ENCODE data around the gene SETBP1.

DNA sequence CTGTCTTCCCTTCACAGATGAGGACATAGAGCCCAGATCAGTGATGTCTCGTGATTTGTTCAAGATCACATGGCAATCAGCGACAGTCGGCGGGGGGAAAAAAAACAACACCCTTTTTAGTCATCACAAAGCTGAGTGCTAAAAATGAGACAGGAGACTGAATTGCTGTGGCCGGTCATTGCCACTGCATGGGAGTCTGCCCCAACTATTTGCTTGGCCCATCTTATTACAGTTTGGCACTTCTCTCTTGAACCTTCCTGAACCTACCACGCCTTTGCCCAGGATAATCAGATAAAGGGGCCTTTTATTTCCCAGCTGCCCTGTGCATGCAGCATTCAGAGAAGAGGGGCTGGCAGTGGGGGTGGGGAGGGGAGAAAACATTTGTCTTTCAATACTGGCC, 42.7 kb downstream of the SETBP1 start:
- TF ChIP-seq, protein P1, sequence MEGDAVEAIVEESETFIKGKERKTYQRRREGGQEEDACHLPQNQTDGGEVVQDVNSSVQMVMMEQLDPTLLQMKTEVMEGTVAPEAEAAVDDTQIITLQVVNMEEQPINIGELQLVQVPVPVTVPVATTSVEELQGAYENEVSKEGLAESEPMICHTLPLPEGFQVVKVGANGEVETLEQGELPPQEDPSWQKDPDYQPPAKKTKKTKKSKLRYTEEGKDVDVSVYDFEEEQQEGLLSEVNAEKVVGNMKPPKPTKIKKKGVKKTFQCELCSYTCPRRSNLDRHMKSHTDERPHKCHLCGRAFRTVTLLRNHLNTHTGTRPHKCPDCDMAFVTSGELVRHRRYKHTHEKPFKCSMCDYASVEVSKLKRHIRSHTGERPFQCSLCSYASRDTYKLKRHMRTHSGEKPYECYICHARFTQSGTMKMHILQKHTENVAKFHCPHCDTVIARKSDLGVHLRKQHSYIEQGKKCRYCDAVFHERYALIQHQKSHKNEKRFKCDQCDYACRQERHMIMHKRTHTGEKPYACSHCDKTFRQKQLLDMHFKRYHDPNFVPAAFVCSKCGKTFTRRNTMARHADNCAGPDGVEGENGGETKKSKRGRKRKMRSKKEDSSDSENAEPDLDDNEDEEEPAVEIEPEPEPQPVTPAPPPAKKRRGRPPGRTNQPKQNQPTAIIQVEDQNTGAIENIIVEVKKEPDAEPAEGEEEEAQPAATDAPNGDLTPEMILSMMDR (conservative IDR thresholded peaks at IDR 0.05; ENCODE audit: low read depth, low read length), result no peak
- no peak for TF ChIP-seq POLR2A (IDR thresholded peaks at IDR 0.05; ENCODE audit: low read depth, low read length)
- no peak for TF ChIP-seq FOS (IDR thresholded peaks at IDR 0.05; ENCODE audit: low read depth, low read length)
- no peak for TF ChIP-seq RCOR1 (IDR thresholded peaks at IDR 0.05; ENCODE audit: insufficient replicate concordance, low read length)
- no peak for TF ChIP-seq CEBPB (IDR thresholded peaks at IDR 0.05; ENCODE audit: low read depth, low read length)

Data from IMR-90 (cell line).